ENCODE measurements around the gene TRIM67. TPM values are rescaled to one million over a fixed set of nuclear protein-coding genes. Genes with fewer than 3 reads are reported as not detected.

TRIM67 gene
- total and polyA plus RNA-seq, 9 of the 15 experiments (the other 6 are each of a cell fraction or from before 2014, with no cell fraction given) = 0.04 to 0.60 (median 0.31) TPM

GRCh38 chr1:231194843-231195516 lies 33.1 kb downstream of the TRIM67 start (continued):
- no peak; the same call in 1 of the 2 replicates for TF ChIP-seq ZBTB17 (CRISPR knock-in tag; IDR thresholded peaks at IDR 0.05)
- no peak for TF ChIP-seq KDM4B (IDR thresholded peaks at IDR 0.05; ENCODE audit: borderline replicate concordance in 2 of 2, low read depth in 1 of 2)
- no peak for TF ChIP-seq HOXB6 (CRISPR knock-in tag; IDR thresholded peaks at IDR 0.05; ENCODE audit: borderline replicate concordance)
- no peak for TF ChIP-seq CBX3 (IDR thresholded peaks at IDR 0.05; ENCODE audit: borderline replicate concordance in 1 of 2, low read length in 2 of 2)
- TF ChIP-seq EWSR1 (IDR thresholded peaks at IDR 0.05; ENCODE audit: borderline replicate concordance, low read depth, partially characterized antibody) = no peak
- TF ChIP-seq KDM1A (IDR thresholded peaks at IDR 0.05) = peak; percentile 90
- TF ChIP-seq BRCA1 (IDR thresholded peaks at IDR 0.05) = no peak
- TF ChIP-seq BRCA1 (CRISPR knock-in tag; IDR thresholded peaks at IDR 0.05) = no peak
- no peak for TF ChIP-seq ZNF143 (CRISPR knock-in tag; IDR thresholded peaks at IDR 0.05)
- TF ChIP-seq TCF3 (CRISPR knock-in tag; IDR thresholded peaks at IDR 0.05) = peak; percentile 81
- TF ChIP-seq OTX1 (CRISPR knock-in tag; IDR thresholded peaks at IDR 0.05) = no peak
- TF ChIP-seq MAFK (IDR thresholded peaks at IDR 0.05; ENCODE audit: low read length) = no peak
- TF ChIP-seq NFIX (CRISPR knock-in tag; IDR thresholded peaks at IDR 0.05; ENCODE audit: low read depth) = no peak
- TF ChIP-seq ZNF436 (CRISPR knock-in tag; IDR thresholded peaks at IDR 0.05) = no peak
- no peak for TF ChIP-seq SP1 (CRISPR knock-in tag; IDR thresholded peaks at IDR 0.05)
- TF ChIP-seq SRSF9 (IDR thresholded peaks at IDR 0.05; ENCODE audit: borderline replicate concordance, low read depth, low read length) = no peak
- TF ChIP-seq ZNF511 (CRISPR knock-in tag; IDR thresholded peaks at IDR 0.05) = no peak
- no peak for TF ChIP-seq NELFE (IDR thresholded peaks at IDR 0.05; ENCODE audit: insufficient read depth, insufficient read length)
- TF ChIP-seq AFF1 (IDR thresholded peaks at IDR 0.05; ENCODE audit: low read depth in 1 of 2, partially characterized antibody in 2 of 2) = no peak
- TF ChIP-seq PURB (CRISPR knock-in tag; IDR thresholded peaks at IDR 0.05; ENCODE audit: low read depth) = no peak
- no peak for TF ChIP-seq YY1 (IDR thresholded peaks at IDR 0.05; ENCODE audit: borderline replicate concordance in 1 of 3, control insufficient read depth in 1 of 3, extremely low read depth in 1 of 3, insufficient read depth in 3 of 3, insufficient read length in 1 of 3, insufficient replicate concordance in 2 of 3, low read depth in 1 of 3, low read length in 2 of 3)
- no peak for TF ChIP-seq CBX2 (IDR thresholded peaks at IDR 0.05; ENCODE audit: insufficient read depth, low read length, poor library complexity, severe bottlenecking)
- TF ChIP-seq MLX (CRISPR knock-in tag; conservative IDR thresholded peaks at IDR 0.05) = no peak
- TF ChIP-seq CREM (IDR thresholded peaks at IDR 0.05; ENCODE audit: low read depth) = no peak

Measured in K562 (cell line).